ENCODE measurements around the gene ZNF256. TPM values are rescaled to one million over a fixed set of nuclear protein-coding genes. Genes with fewer than 3 reads are reported as not detected.

ZNF256 gene
- total and polyA plus RNA-seq, 2 of the 13 experiments (the other 11 are each of a cell fraction or from before 2014, with no cell fraction given) = 3.8 to 6.0 TPM

DNA sequence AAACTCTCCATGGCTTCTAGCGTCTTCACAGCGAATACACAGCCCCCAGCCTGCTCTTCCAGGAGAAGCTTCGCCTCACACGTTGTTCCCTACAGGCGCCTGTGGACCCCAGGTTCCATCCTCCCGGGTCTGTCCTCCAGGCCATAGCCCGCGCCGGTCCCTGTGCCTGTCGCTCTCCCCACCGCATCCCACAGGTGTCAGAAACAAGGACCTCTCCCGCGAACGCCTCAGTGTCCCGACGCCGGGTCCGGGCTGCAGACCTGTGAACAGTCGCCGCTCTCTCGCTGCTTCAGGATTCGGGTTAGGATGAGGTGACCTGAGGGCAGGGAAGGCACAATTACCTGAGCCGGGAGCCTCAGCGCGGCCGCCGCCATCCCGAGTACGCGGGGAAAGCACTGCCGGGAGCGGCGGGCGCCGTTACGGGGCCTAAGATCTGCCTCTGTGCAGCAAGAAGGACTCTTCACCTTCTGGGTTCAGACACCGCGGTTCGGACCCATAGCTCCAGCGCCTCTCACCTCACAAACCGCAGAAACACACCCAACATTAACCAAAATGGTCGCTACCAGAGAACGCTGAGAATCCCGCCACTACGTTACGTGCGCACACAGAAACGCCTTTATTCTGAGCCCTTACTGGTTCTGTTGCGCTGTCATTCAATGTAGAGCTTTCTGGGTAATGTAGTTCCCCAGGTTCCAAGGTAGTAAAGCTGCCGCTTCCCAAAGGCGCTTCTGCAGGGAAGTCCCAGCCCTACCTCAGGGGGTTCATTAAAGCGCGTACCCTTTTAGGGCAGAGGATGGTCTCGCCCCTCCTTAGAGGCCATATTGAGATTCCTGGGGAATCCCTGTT lies 12.5 kb downstream of the ZNF256 start, which contains the start of gene ZNF418:
ZNF418 (minus strand) TSS at position 583 of the 846 bp plus-strand sequence. CDS start 1,580 bp downstream, outside the sequence.
- Histone ChIP-seq H3K36me3 (replicated peaks in 1 of 2; ENCODE audit: control insufficient read depth in 1 of 2, insufficient read depth in 2 of 2, low read length in 2 of 2) (no peaks in the 10 kb centered on the region), H3K79me2 (ENCODE audit: insufficient read depth, low read length) (no peaks in the 10 kb centered on the region), H4K20me1 (ENCODE audit: insufficient read depth, low read length) (no peaks in the 10 kb centered on the region), H3K27ac (ENCODE audit: extremely low read length, insufficient read depth, low read length) (no peak within 1 kb of the TSS), H3K27me3 (ENCODE audit: control insufficient read depth in 1 of 2, insufficient read depth in 2 of 2, low read length in 2 of 2) (no peaks in the 10 kb centered on the region), H2AFZ (ENCODE audit: low read length) (no peak within 1 kb of the TSS), H3K9me3 (ENCODE audit: low read length) (peaks cover 50% of the 10 kb centered on the region), H3K9ac (ENCODE audit: insufficient read depth, low read depth, low read length) (no peak within 1 kb of the TSS), H3K4me2 (ENCODE audit: low read depth, low read length) (no peak within 1 kb of the TSS), H3K4me1 (ENCODE audit: insufficient read depth, low read length) (no peaks in the 10 kb centered on the region), H3K4me3 (replicated peaks in 1 of 3; ENCODE audit: insufficient read depth in 1 of 3, low read depth in 2 of 3, low read length in 3 of 3) (no peak within 1 kb of the TSS)
- FAIRE-seq = no peak
- no peak for ATAC-seq
- intact Hi-C loops (cut with micrococcal nuclease; ENCODE audit: unreplicated experiment) (no loop called here), in situ Hi-C loops (cut with HindIII; ENCODE audit: extremely low pct_ligation_motif_present, low pct_unique_long_range_greater_than_20kb) (no loop called here)
- ChIA-PET CTCF (ENCODE audit: low intra/inter-chr PET ratio, low total read pairs) (no interaction called here), POLR2A (no interaction called here)
- TF ChIP-seq CC2D1A (CRISPR knock-in tag; IDR thresholded peaks at IDR 0.05) (no peak), HNRNPLL (IDR thresholded peaks at IDR 0.05; ENCODE audit: low read depth, low read length, poor library complexity, severe bottlenecking) (peak; percentile 12), ZNF333 (CRISPR knock-in tag; IDR thresholded peaks at IDR 0.05; ENCODE audit: borderline replicate concordance) (no peak)
- no peak for DNase-seq (ENCODE audit: low spot score)
- 98% methylated on average over 54 of the region's 54 CpGs for WGBS (ENCODE audit: low lambda C conversion rate)
- no TSS peak for BruUV-seq (replicated peaks)

DNA sequence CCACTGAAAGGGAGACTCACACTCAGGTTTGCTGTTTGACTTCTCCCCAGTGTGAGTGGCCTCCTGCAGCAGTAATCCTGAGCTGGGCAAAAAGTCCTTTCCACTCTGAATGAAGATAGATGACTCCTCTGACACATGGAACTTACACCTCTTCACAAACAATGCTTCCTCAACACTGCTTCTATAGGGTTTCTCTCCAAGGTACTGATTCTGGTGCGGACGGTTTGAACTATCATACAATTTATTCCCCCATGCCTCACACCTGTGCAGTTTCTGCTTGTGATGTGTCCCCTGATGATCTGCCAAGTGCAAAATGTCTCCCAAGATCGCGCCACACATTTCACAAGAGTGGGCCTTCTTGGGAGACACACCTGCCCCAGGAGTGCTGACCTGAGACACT lies 19.9 kb downstream of the ZNF256 start:
- H3K79me2 ChIP-seq (ENCODE audit: insufficient read depth, low read length) = no peaks in the 10 kb centered on the region
- no peak for FAIRE-seq
- ATAC-seq = no peak
- in situ Hi-C loops (cut with HindIII; ENCODE audit: extremely low pct_ligation_motif_present, low pct_unique_long_range_greater_than_20kb) = no loop called here
- no peaks in the 10 kb centered on the region for H3K4me1 ChIP-seq (ENCODE audit: insufficient read depth, low read length)
- H3K4me2 ChIP-seq (ENCODE audit: low read depth, low read length) = no peak overlapping the region
- 53% methylated on average over 4 of the region's 4 CpGs for WGBS (ENCODE audit: low lambda C conversion rate)
- H3K9ac ChIP-seq (ENCODE audit: insufficient read depth, low read depth, low read length) = no peak overlapping the region
- DNase-seq (ENCODE audit: low spot score) = no peak
- peaks cover 10% of the 10 kb centered on the region; the same call in 1 of the 2 replicates for H3K9me3 ChIP-seq (ENCODE audit: low read length)
- H3K27me3 ChIP-seq (ENCODE audit: control insufficient read depth in 1 of 2, insufficient read depth in 2 of 2, low read length in 2 of 2) = no peaks in the 10 kb centered on the region
- intact Hi-C loops (cut with micrococcal nuclease; ENCODE audit: unreplicated experiment) = no loop called here
- no TSS peak for BruUV-seq (replicated peaks)
- H4K20me1 ChIP-seq (ENCODE audit: insufficient read depth, low read length) = no peaks in the 10 kb centered on the region
- H3K27ac ChIP-seq (ENCODE audit: extremely low read length, insufficient read depth, low read length) = no peak overlapping the region
- no peak overlapping the region for H3K4me3 ChIP-seq (replicated peaks in 1 of 3; ENCODE audit: insufficient read depth in 1 of 3, low read depth in 2 of 3, low read length in 3 of 3)
- TF ChIP-seq, protein P1, sequence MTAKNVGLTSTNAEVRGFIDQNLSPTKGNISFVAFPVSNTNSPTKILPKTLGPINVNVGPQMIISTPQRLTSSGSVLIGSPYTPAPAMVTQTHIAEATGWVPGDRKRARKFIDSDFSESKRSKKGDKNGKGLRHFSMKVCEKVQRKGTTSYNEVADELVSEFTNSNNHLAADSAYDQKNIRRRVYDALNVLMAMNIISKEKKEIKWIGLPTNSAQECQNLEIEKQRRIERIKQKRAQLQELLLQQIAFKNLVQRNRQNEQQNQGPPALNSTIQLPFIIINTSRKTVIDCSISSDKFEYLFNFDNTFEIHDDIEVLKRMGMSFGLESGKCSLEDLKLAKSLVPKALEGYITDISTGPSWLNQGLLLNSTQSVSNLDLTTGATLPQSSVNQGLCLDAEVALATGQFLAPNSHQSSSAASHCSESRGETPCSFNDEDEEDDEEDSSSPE (CRISPR knock-in tag; IDR thresholded peaks at IDR 0.05) = no peak
- TF ChIP-seq, protein P2, sequence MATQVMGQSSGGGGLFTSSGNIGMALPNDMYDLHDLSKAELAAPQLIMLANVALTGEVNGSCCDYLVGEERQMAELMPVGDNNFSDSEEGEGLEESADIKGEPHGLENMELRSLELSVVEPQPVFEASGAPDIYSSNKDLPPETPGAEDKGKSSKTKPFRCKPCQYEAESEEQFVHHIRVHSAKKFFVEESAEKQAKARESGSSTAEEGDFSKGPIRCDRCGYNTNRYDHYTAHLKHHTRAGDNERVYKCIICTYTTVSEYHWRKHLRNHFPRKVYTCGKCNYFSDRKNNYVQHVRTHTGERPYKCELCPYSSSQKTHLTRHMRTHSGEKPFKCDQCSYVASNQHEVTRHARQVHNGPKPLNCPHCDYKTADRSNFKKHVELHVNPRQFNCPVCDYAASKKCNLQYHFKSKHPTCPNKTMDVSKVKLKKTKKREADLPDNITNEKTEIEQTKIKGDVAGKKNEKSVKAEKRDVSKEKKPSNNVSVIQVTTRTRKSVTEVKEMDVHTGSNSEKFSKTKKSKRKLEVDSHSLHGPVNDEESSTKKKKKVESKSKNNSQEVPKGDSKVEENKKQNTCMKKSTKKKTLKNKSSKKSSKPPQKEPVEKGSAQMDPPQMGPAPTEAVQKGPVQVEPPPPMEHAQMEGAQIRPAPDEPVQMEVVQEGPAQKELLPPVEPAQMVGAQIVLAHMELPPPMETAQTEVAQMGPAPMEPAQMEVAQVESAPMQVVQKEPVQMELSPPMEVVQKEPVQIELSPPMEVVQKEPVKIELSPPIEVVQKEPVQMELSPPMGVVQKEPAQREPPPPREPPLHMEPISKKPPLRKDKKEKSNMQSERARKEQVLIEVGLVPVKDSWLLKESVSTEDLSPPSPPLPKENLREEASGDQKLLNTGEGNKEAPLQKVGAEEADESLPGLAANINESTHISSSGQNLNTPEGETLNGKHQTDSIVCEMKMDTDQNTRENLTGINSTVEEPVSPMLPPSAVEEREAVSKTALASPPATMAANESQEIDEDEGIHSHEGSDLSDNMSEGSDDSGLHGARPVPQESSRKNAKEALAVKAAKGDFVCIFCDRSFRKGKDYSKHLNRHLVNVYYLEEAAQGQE (IDR thresholded peaks at IDR 0.05; ENCODE audit: borderline replicate concordance in 1 of 2, low read depth in 1 of 2, low read length in 2 of 2) = peak in 1 of 2 experiments; percentile 83; a peak in 3 of 4 replicates
- ChIA-PET POLR2A (no interaction called here), CTCF (ENCODE audit: low intra/inter-chr PET ratio, low total read pairs) (no interaction called here)
- H2AFZ ChIP-seq (ENCODE audit: low read length) = no peak overlapping the region
- H3K36me3 ChIP-seq (replicated peaks in 1 of 2; ENCODE audit: control insufficient read depth in 1 of 2, insufficient read depth in 2 of 2, low read length in 2 of 2) = no peaks in the 10 kb centered on the region

Data from HepG2 (cell line).